BE2C (cell line): ENCODE results near the gene SLC35G2.
"Not testable (repeated sequence)": the region's sequence is repeated elsewhere in the genome, so short reads cannot be mapped to it uniquely, and the experiment has no call there.

ENCODE experiments used
- DNase-seq: peaks from one replicate; pipeline ENCODE4 v3.0.0-alpha.2; 2020
- H3K27me3 ChIP-seq: fragments of 250-450 bp; sonication (Bioruptor Pico); 2 replicates; pipeline ENCODE4 v1.5.1; 2020; ENCODE audit warnings: mild to moderate bottlenecking
- H3K36me3 ChIP-seq: fragments of 250-450 bp; sonication (Bioruptor Pico); 2 replicates; pipeline ENCODE4 v1.5.1; 2020; ENCODE audit warnings: mild to moderate bottlenecking
- H3K4me1 ChIP-seq: fragments of 250-450 bp; sonication (Bioruptor Pico); 2 replicates; pipeline ENCODE4 v1.5.1; 2020
- H3K4me3 ChIP-seq: 2 replicates; pipeline ENCODE4 v1.5.1; 2011; ENCODE audit warnings: low read depth, low read length
- H3K9me3 ChIP-seq: fragments of 250-450 bp; sonication (Bioruptor Pico); 2 replicates; pipeline ENCODE4 v1.5.1; 2020
- TF ChIP-seq, protein P1 (sequence below): IDR thresholded peaks from 2 replicates; pipeline ENCODE4 v1.5.1; 2012; ENCODE audit warnings: mild to moderate bottlenecking, low read depth, low read length

The SLC35G2 gene

DNA sequence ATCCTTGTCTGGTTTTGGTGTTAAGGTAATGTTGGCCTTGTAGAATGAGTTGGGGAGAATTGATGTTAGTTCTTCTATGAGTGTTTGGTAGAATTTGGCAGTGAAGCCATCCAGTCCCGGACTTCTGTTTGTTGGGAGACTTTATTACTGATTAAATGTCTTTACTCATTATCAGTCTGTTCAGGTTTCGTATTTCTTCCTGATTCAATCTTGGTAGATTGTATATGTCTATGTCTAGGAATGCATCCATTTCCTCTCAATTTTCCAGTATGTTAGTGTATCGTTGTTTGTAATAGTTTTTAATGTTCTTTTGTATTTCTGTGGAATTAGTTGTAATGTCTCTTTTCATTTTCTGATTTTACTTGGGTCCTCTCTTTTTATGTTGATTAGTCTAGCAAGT lies 82.5 kb downstream of the SLC35G2 start:
- 0 out of 2 replicates have a peak, but pooled peaks cover 3% of the 10 kb centered on the region for H3K9me3 ChIP-seq
- H3K4me3 ChIP-seq, result no peak overlapping the region
- no peak for DNase-seq
- no peaks in the 10 kb centered on the region for H3K4me1 ChIP-seq
- H3K36me3 ChIP-seq, result no peaks in the 10 kb centered on the region
- no peaks in the 10 kb centered on the region for H3K27me3 ChIP-seq
- TF ChIP-seq, protein P1, sequence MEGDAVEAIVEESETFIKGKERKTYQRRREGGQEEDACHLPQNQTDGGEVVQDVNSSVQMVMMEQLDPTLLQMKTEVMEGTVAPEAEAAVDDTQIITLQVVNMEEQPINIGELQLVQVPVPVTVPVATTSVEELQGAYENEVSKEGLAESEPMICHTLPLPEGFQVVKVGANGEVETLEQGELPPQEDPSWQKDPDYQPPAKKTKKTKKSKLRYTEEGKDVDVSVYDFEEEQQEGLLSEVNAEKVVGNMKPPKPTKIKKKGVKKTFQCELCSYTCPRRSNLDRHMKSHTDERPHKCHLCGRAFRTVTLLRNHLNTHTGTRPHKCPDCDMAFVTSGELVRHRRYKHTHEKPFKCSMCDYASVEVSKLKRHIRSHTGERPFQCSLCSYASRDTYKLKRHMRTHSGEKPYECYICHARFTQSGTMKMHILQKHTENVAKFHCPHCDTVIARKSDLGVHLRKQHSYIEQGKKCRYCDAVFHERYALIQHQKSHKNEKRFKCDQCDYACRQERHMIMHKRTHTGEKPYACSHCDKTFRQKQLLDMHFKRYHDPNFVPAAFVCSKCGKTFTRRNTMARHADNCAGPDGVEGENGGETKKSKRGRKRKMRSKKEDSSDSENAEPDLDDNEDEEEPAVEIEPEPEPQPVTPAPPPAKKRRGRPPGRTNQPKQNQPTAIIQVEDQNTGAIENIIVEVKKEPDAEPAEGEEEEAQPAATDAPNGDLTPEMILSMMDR, result no peak

DNA sequence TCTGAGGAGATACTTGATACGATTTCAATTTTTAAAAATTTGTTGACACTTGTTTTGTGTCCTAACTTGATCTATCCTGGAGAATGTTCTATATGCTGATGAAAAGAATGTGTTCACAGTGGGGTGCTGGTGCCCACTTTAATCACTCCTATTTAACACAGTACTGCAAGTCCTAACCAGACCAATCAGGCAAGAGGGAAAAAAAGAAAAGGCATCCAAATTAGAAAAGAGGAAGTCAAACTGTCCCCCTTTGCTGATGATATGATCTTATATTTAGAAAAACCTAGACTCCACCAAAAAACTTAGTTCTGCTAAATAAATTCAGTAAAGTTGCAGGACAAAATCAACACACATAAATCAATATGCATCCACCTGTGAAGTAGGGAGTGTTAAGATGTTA lies 83.6 kb downstream of the SLC35G2 start:
- DNase-seq, H3K4me1 ChIP-seq, H3K9me3 ChIP-seq, H3K36me3 ChIP-seq, H3K27me3 ChIP-seq, H3K4me3 ChIP-seq: not testable (repeated sequence)

DNA sequence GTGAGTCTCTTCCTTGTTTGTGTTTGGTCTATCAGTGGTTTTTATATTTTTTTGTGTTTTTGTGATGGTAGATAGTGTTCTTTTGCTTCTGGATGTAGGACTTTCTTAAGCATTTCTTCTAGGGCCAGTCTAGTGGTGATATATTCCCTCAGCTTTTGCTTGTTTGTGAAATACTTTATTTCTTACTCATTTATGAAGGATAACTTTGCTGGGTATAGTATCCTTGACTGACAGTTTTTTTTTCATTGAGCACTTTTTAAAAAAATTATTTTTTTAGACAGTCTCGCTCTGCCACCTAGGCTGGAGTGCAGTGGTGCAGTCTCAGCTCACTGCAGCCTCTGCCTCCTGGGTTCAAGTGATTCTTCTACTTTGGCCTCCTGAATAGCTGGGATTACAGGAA lies 85.0 kb downstream of the SLC35G2 start:
- Histone ChIP-seq H3K36me3 (no peaks in the 10 kb centered on the region), H3K4me1 (peaks cover under 1% of the 10 kb centered on the region; the same call in 1 of the 2 replicates), H3K9me3 (peaks cover 3% of the 10 kb centered on the region; the same call in 1 of the 2 replicates), H3K4me3 (no peak overlapping the region), H3K27me3 (no peaks in the 10 kb centered on the region)
- no peak for DNase-seq
- TF ChIP-seq, protein P1, result no peak

DNA sequence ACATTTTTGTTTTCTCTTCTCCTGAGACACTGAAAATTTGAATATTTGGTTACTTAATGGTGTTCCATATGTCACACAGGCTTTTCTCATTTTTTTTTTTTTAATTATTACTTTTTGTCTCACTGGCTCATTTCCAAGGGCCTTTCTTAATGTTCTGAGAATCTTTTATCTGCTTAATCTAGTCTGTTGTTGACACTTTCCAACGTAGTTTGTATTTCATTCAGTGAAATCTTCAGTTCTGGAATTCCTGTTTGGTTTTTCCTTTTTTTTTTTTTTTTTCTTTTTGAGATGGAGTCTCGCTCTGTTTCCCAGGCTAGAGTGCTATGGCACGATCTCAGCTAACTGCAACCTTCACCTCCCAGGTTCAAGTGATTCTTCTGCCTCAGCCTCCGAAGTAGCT lies 85.8 kb downstream of the SLC35G2 start:
- no peak for DNase-seq
- H3K9me3 ChIP-seq, result peaks cover 3% of the 10 kb centered on the region; the same call in 1 of the 2 replicates
- H3K27me3 ChIP-seq, result no peaks in the 10 kb centered on the region
- TF ChIP-seq, protein P1, result no peak
- H3K4me3 ChIP-seq, result no peak overlapping the region
- H3K4me1 ChIP-seq, result peaks cover 5% of the 10 kb centered on the region; the same call in 1 of the 2 replicates
- no peaks in the 10 kb centered on the region for H3K36me3 ChIP-seq
